ENCODE results near the gene PDCD1LG2. TPM values are rescaled to one million over a fixed set of nuclear protein-coding genes. Genes with fewer than 3 reads are reported as not detected.

Gene PDCD1LG2
- total and polyA plus RNA-seq, 2 of the 8 experiments (the other 6 are each of a cell fraction or from before 2014, with no cell fraction given): not detected

- TF ChIP-seq MAX (IDR thresholded peaks at IDR 0.05): no peak
- no peak for TF ChIP-seq RAD21 (IDR thresholded peaks at IDR 0.05 in 1 of 2, conservative IDR thresholded peaks at IDR 0.05 in 1 of 2; ENCODE audit: low read depth in 2 of 2, low read length in 2 of 2)
- no peak for TF ChIP-seq ATF2 (IDR thresholded peaks at IDR 0.05; ENCODE audit: low read length)
- no peak for TF ChIP-seq POLR2AphosphoS5 (IDR thresholded peaks at IDR 0.05; ENCODE audit: low read depth, low read length)
- TF ChIP-seq PHF8 (conservative IDR thresholded peaks at IDR 0.05; ENCODE audit: low read depth, low read length): no peak
- no peak for TF ChIP-seq YY1 (IDR thresholded peaks at IDR 0.05; ENCODE audit: low read depth, low read length)
Observed at GRCh38 chr9:5480919-5481318, 29.4 kb upstream of the PDCD1LG2 start (continued).
